HG02981 (cell line): ENCODE results near the gene BTNL9.
"Not testable (repeated sequence)": the region's sequence is repeated elsewhere in the genome, so short reads cannot be mapped to it uniquely, and the experiment has no call there.

Experiments
- ATAC-seq: cut with Tn5 transposase; IDR thresholded peaks from one replicate; pipeline ENCODE4 v1.9.1; 2021; ENCODE audit warnings: mild to moderate bottlenecking, moderate library complexity; ENCODE audit not compliant: unreplicated experiment

BTNL9 gene

GRCh38 chr5:181059297-181060230 lies 19.5 kb downstream of the BTNL9 start:
- no peak for ATAC-seq

GRCh38 chr5:181060231-181060590 lies 20.1 kb downstream of the BTNL9 start:
- ATAC-seq, result no peak

- no peak for ATAC-seq
These were observed 20.9 kb downstream of the BTNL9 start for GRCh38 chr5:181060924-181061323.

GRCh38 chr5:181061645-181062044 lies 21.6 kb downstream of the BTNL9 start:
- no peak for ATAC-seq

GRCh38 chr5:181062631-181063030 lies 22.6 kb downstream of the BTNL9 start:
- no peak for ATAC-seq

GRCh38 chr5:181063514-181063913 lies 23.4 kb downstream of the BTNL9 start:
- no peak for ATAC-seq

GRCh38 chr5:181064987-181065386 lies 24.9 kb downstream of the BTNL9 start:
- no peak for ATAC-seq

- no peak for ATAC-seq
These were observed 29.9 kb downstream of the BTNL9 start for GRCh38 chr5:181069767-181070491.

- ATAC-seq, result no peak
These were observed 30.5 kb downstream of the BTNL9 start for GRCh38 chr5:181070523-181070922.

- no peak for ATAC-seq
These were observed 31.2 kb downstream of the BTNL9 start for GRCh38 chr5:181071257-181071656.

- ATAC-seq, result no peak
These were observed 36.9 kb downstream of the BTNL9 start for GRCh38 chr5:181076920-181077319.

- no peak for ATAC-seq
These were observed 41.9 kb downstream of the BTNL9 start for GRCh38 chr5:181081989-181082388.

- ATAC-seq, result no peak
These were observed 44.6 kb downstream of the BTNL9 start for GRCh38 chr5:181084621-181085195.

GRCh38 chr5:181086026-181086883 lies 46.2 kb downstream of the BTNL9 start:
- ATAC-seq, result no peak

GRCh38 chr5:181086884-181087205 lies 46.8 kb downstream of the BTNL9 start:
- ATAC-seq, result no peak

GRCh38 chr5:181087309-181087708 lies 47.2 kb downstream of the BTNL9 start:
- ATAC-seq, result no peak

GRCh38 chr5:181088289-181088688 lies 48.2 kb downstream of the BTNL9 start:
- no peak for ATAC-seq

- ATAC-seq, result no peak
These were observed 52.4 kb downstream of the BTNL9 start for GRCh38 chr5:181092428-181092827.

GRCh38 chr5:181095162-181095561 lies 55.1 kb downstream of the BTNL9 start:
- ATAC-seq, result not testable (repeated sequence)

- not testable (repeated sequence) for ATAC-seq
These were observed 56.8 kb downstream of the BTNL9 start for GRCh38 chr5:181096721-181097382.
